K562 (cell line): ENCODE data around the gene CCL22. TPM values are rescaled to one million over a fixed set of nuclear protein-coding genes. Genes with fewer than 3 reads are reported as not detected.

Source experiments
- ATAC-seq: fragments of 200-7000 bp; cut with Tn5 transposase; 3 replicates; pipeline ENCODE4 v1.9.1; 2020; ENCODE audit warnings: moderate library complexity
- BruUV-seq: library from RNA; stranded (reverse); fragments of 400-500 nt; replicated peaks from 2 replicates; lab custom pipeline; 2021; lab: Mats Ljungman, UMichigan
- CTCF ChIA-PET: fragments of 300-600 bp; formaldehyde crosslinking; extraction: SDS; loops from one replicate; lab custom pipeline; 2021; ENCODE audit warnings: low intra/inter-chr PET ratio; lab: Yijun Ruan, JAX
- POLR2A ChIA-PET: fragments of 300-600, 350-650 bp; sonication (Branson Sonifier 250); formaldehyde crosslinking; extraction: SDS; loops from one replicate; lab custom pipeline; 2021; ENCODE audit warnings: antibody characterized with exemption, inconsistent platforms; lab: Yijun Ruan, JAX
- DNase-seq, 4 experiments: peaks; one replicate each; pipeline versions ENCODE4 v3.0.0 to v3.0.0-alpha.2; 2011 to 2018; ENCODE audit warnings: low spot score in 3 of 4, mixed read lengths in 3 of 4; ENCODE audit errors: extremely low read depth in 1 of 4
- FAIRE-seq: peaks from 2 replicates; lab custom pipeline; 2011; peaks lifted over from hg19 to GRCh38; lab: Jason Lieb, UNC
- H2AFZ ChIP-seq: 2 replicates; pipeline ENCODE4 v1.6.0; 2011; ENCODE audit warnings: low read depth, low read length, control low read depth, inconsistent platforms
- H3K27ac ChIP-seq: fragments of 200-600 bp; 3 replicates; pipeline ENCODE4 v1.8.0; 2011; ENCODE audit warnings: low read depth, mild to moderate bottlenecking, control low read depth, inconsistent platforms, low read length, moderate library complexity, mixed read lengths; ENCODE audit errors: extremely low read depth
- H3K27me3 ChIP-seq, 2 experiments: fragments of 300-600 bp in 1 of 2; 2 replicates in 1 of 2; 3 replicates in 1 of 2; pipeline versions ENCODE4 v1.6.0 to v1.8.0; 2011; ENCODE audit warnings: inconsistent platforms in 2 of 2, low read length in 2 of 2, mild to moderate bottlenecking in 1 of 2, mixed read lengths in 1 of 2, moderate library complexity in 1 of 2; ENCODE audit not compliant: control insufficient read depth in 2 of 2, insufficient read depth in 2 of 2
- H3K36me3 ChIP-seq: fragments of 300-600 bp; 3 replicates; pipeline ENCODE4 v1.8.0; 2011; ENCODE audit warnings: mild to moderate bottlenecking, low read length, inconsistent platforms; ENCODE audit not compliant: control insufficient read depth, insufficient read depth
- H3K4me1 ChIP-seq, 2 experiments: fragments of 200-600 bp in 1 of 2; replicated peaks in 1 of 2; 2 replicates in 1 of 2; 3 replicates in 1 of 2; pipeline versions ENCODE4 v1.5.1 to v1.8.0; 2011; ENCODE audit warnings: inconsistent platforms in 2 of 2, low read length in 2 of 2, mild to moderate bottlenecking in 1 of 2, mixed read lengths in 1 of 2, moderate library complexity in 1 of 2; ENCODE audit not compliant: control insufficient read depth in 2 of 2, insufficient read depth in 2 of 2
- H3K4me2 ChIP-seq: 2 replicates; pipeline ENCODE4 v1.6.1; 2011; ENCODE audit warnings: low read length, control low read depth, inconsistent platforms, mixed read lengths; ENCODE audit not compliant: insufficient read depth
- H3K4me3 ChIP-seq: fragments of 200-600 bp; sonication (generic), shearing (Covaris generic); 2 replicates; pipeline ENCODE4 v1.5.1; 2016; ENCODE audit warnings: control low read depth, inconsistent platforms
- H3K79me2 ChIP-seq: fragments of 200-600 bp; 3 replicates; pipeline ENCODE4 v1.8.0; 2011; ENCODE audit warnings: low read length, inconsistent platforms; ENCODE audit not compliant: control insufficient read depth, insufficient read depth
- H3K9ac ChIP-seq, 2 experiments: 2 replicates each; pipeline versions ENCODE4 v1.6.0 to v1.6.1; 2011; ENCODE audit warnings: low read depth in 2 of 2, low read length in 2 of 2, control low read depth in 1 of 2, inconsistent platforms in 1 of 2, mild to moderate bottlenecking in 1 of 2, mixed read lengths in 1 of 2; ENCODE audit not compliant: insufficient read depth in 1 of 2
- H3K9me1 ChIP-seq: one replicate; pipeline ENCODE4 v1.6.0; 2011; ENCODE audit warnings: inconsistent platforms, mild to moderate bottlenecking, low read length, moderate library complexity; ENCODE audit not compliant: control insufficient read depth, insufficient read depth
- H3K9me3 ChIP-seq: replicated peaks from 2 replicates; pipeline ENCODE4 v1.5.1; 2011; ENCODE audit warnings: low read depth, low read length, inconsistent platforms; ENCODE audit not compliant: control insufficient read depth, insufficient read depth
- H4K20me1 ChIP-seq: replicated peaks from 2 replicates; pipeline ENCODE4 v1.6.1; 2011; ENCODE audit warnings: low read length, inconsistent platforms, mixed read lengths; ENCODE audit not compliant: control insufficient read depth, insufficient read depth
- EGR1 ChIP-seq: fragments of 450-650 bp; conservative IDR thresholded peaks from 2 replicates; pipeline ENCODE4 v1.6.1; 2017; ENCODE audit warnings: mild to moderate bottlenecking
- HES1 ChIP-seq: fragments of 450-650 bp; IDR thresholded peaks from 2 replicates; pipeline ENCODE4 v1.6.1; 2016; ENCODE audit warnings: low read depth, mild to moderate bottlenecking, moderate library complexity
- ZNF12 ChIP-seq: sonication (generic); formaldehyde crosslinking; IDR thresholded peaks from 2 replicates; pipeline ENCODE4 v1.4.0; 2020; ENCODE audit warnings: mild to moderate bottlenecking, missing genetic modification reagents
- ZNF384 ChIP-seq: IDR thresholded peaks from 2 replicates; pipeline ENCODE4 v1.6.1; 2012; ENCODE audit warnings: low read depth, low read length, improper control_type of control experiment
- ZNF57 ChIP-seq: fragments of 450-650 bp; formaldehyde crosslinking; IDR thresholded peaks from 2 replicates; pipeline ENCODE4 v1.4.0; 2020; ENCODE audit warnings: mild to moderate bottlenecking, moderate library complexity
- WGBS: fragments of 100-300 bp; shearing (Covaris generic); methylation state at CpG from one replicate; pipeline ENCODE4 v1.1.6; 2016; ENCODE audit warnings: low coverage, mixed read lengths; ENCODE audit not compliant: insufficient coverage; ENCODE audit errors: missing lambda C conversion rate; 5-methylcytosine and 5-hydroxymethylcytosine counted together
- in situ Hi-C: fragments of 300-500 bp; cut with MboI; formaldehyde crosslinking; loops from 4 replicates; pipeline ENCODE4 v1.15.0; 2018; ENCODE audit warnings: inconsistent platforms, mixed read lengths
- intact Hi-C: fragments of 100-400 bp; cut with micrococcal nuclease; formaldehyde crosslinking; loops from 2 replicates; pipeline ENCODE4 v1.14.2; 2022
- polyA plus RNA-seq, 8 experiments: library from polyadenylated mRNA; depleted of rRNA in 4 of 8; stranded (reverse) in 5 of 8; unstranded in 3 of 8; fragments of >200 nt; fragmentation: Nextera tagmentation in 2 of 8; fragmentation: Illumina TruSeq in 1 of 8; extraction: Ambion mirVana in 2 of 8; extraction: Trizol in 1 of 8; gene quantifications; 2 replicates each; pipeline versions ENCODE4 v1.2.1 to v1.2.3, GENCODE V29; 2011 to 2014; ENCODE audit warnings: inconsistent platforms in 1 of 8, missing spikeins in 1 of 8
- total RNA-seq, 7 experiments: library from RNA; depleted of rRNA in 6 of 7; stranded (reverse); fragments of >200 nt in 6 of 7; fragmentation: Illumina TruSeq in 2 of 7; extraction: Trizol in 2 of 7; gene quantifications; 2 replicates each; pipeline versions ENCODE4 v1.2.1 to v1.2.3, GENCODE V29; 2011 to 2021; ENCODE audit warnings: low replicate concordance in 1 of 7

The CCL22 gene
- total and polyA plus RNA-seq, 9 of the 15 experiments (the other 6 are each of a cell fraction or from before 2014, with no cell fraction given): 0.04 to 0.29 (median 0.06) TPM; not detected in 5

GRCh38 chr16:57391300-57391699 is 32.7 kb downstream of the CCL22 start:
- POLR2A ChIA-PET: no interaction called here
- no peak for FAIRE-seq

GRCh38 chr16:57391708-57392107 is 33.1 kb downstream of the CCL22 start:
- no peaks in the 10 kb centered on the region for H3K9me1 ChIP-seq
- H3K9me3 ChIP-seq: no peaks in the 10 kb centered on the region; the same call in 1 of the 2 replicates
- no peak for FAIRE-seq
- H3K27me3 ChIP-seq: peaks cover 2 to 32% of the 10 kb centered on the region in 2 experiments; a peak in 4 of 5 replicates
- H2AFZ ChIP-seq: no peak overlapping the region
- TF ChIP-seq EGR1: 0 out of 2 replicates have a peak, but pooled peaks have one; percentile 15
- no peak for TF ChIP-seq ZNF57 (CRISPR knock-in tag)
- no peak overlapping the region for H3K9ac ChIP-seq
- in situ Hi-C loops: no loop called here
- CTCF ChIA-PET: no interaction called here
- no peak for DNase-seq
- no peak overlapping the region for H3K4me2 ChIP-seq
- BruUV-seq: no TSS peak
- H3K4me1 ChIP-seq: no peaks in the 10 kb centered on the region; a peak in 1 of 5 replicates
- H3K27ac ChIP-seq: no peak overlapping the region
- ATAC-seq: no peak
- no peaks in the 10 kb centered on the region for H4K20me1 ChIP-seq
- WGBS: 0% methylated on average over 5 of the region's 5 CpGs
- no peaks in the 10 kb centered on the region for H3K79me2 ChIP-seq
- no peaks in the 10 kb centered on the region for H3K36me3 ChIP-seq
- POLR2A ChIA-PET: interaction anchor here (0.6 kb wide), 1 partner anchor 903 kb away, joined by 3 read pairs; the partner anchor contains the start of gene PRSS54
- intact Hi-C loops: no loop called here
- no peak overlapping the region for H3K4me3 ChIP-seq

More at GRCh38 chr16:57391300-57391699, 32.7 kb downstream of the CCL22 start:
- H3K4me1 ChIP-seq: no peaks in the 10 kb centered on the region; a peak in 1 of 5 replicates
- CTCF ChIA-PET: no interaction called here
- no peaks in the 10 kb centered on the region; the same call in 1 of the 2 replicates for H3K9me3 ChIP-seq
- TF ChIP-seq ZNF384: no peak
- TF ChIP-seq HES1: no peak
- peak; percentile 86; the same call in 1 of the 2 replicates for TF ChIP-seq ZNF12 (CRISPR knock-in tag)
- H3K79me2 ChIP-seq: no peaks in the 10 kb centered on the region
- no TSS peak for BruUV-seq
- peaks cover 5 to 37% of the 10 kb centered on the region in 2 experiments; a peak in 4 of 5 replicates for H3K27me3 ChIP-seq
- no peak overlapping the region for H2AFZ ChIP-seq
- H4K20me1 ChIP-seq: no peaks in the 10 kb centered on the region
- H3K4me3 ChIP-seq: no peak overlapping the region
- 2% methylated on average over 4 of the region's 4 CpGs for WGBS
- H3K4me2 ChIP-seq: no peak overlapping the region
- no peak overlapping the region for H3K27ac ChIP-seq
- intact Hi-C loops (no loop called here), in situ Hi-C loops (no loop called here)
- H3K9ac ChIP-seq: no peak overlapping the region
- DNase-seq: no peak
- ATAC-seq: no peak
- no peaks in the 10 kb centered on the region for H3K36me3 ChIP-seq
- no peaks in the 10 kb centered on the region for H3K9me1 ChIP-seq
